Measurements from ENCODE around the gene DGKH. TPM values are rescaled to one million over a fixed set of nuclear protein-coding genes. Genes with fewer than 3 reads are reported as not detected.

Gene DGKH
- polyA plus RNA-seq, 1 donor from 2014 or later: 3.5 TPM

DNA sequence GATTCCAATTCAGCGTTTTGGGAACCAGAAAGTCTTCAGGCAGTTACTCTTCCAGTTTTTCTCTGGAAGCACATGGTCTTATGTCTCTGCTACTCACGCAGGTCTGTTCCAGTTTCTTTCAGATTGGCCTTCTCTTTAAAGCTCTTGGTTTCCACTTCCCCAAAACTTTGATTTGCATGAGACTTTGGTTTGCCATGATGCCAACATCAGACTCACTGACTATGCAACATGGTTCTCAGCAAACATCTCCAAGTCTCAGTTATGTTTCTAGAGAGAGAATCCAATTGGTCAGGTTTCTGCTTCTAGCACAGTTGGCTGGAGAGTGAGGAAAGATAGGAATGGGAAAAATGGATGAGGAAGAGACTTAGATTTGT is 226.6 kb downstream of the DGKH start:
- no peaks in the 10 kb centered on the region for H3K27me3 ChIP-seq (ENCODE audit: insufficient read depth, low read depth, low read length)
- no peak overlapping the region for H3K4me2 ChIP-seq (ENCODE audit: low read length)
- no peak overlapping the region for H3K4me3 ChIP-seq (ENCODE audit: low read length)
- no peaks in the 10 kb centered on the region for H3F3A ChIP-seq (ENCODE audit: insufficient read depth, low read length, poor library complexity, severe bottlenecking)
- no peaks in the 10 kb centered on the region for H3K36me3 ChIP-seq (ENCODE audit: insufficient read depth, low read length)
- no peak overlapping the region for H3K9ac ChIP-seq (ENCODE audit: low read length)
- no peak overlapping the region for H2AFZ ChIP-seq (ENCODE audit: low read depth, low read length)
- H4K20me1 ChIP-seq (ENCODE audit: insufficient read depth): no peaks in the 10 kb centered on the region
- no peaks in the 10 kb centered on the region for H3K9me2 ChIP-seq (ENCODE audit: insufficient read depth, low read length)
- H3K27ac ChIP-seq (ENCODE audit: low read length): no peak overlapping the region
- no peaks in the 10 kb centered on the region for H3K9me3 ChIP-seq (ENCODE audit: low read length)
- TF ChIP-seq TAF1 (IDR thresholded peaks at IDR 0.05; ENCODE audit: low read depth): no peak
- no peak for TF ChIP-seq POLR2AphosphoS5 (IDR thresholded peaks at IDR 0.05)
- TF ChIP-seq SMC3 (conservative IDR thresholded peaks at IDR 0.05; ENCODE audit: poor library complexity): no peak
- TF ChIP-seq, protein P1, sequence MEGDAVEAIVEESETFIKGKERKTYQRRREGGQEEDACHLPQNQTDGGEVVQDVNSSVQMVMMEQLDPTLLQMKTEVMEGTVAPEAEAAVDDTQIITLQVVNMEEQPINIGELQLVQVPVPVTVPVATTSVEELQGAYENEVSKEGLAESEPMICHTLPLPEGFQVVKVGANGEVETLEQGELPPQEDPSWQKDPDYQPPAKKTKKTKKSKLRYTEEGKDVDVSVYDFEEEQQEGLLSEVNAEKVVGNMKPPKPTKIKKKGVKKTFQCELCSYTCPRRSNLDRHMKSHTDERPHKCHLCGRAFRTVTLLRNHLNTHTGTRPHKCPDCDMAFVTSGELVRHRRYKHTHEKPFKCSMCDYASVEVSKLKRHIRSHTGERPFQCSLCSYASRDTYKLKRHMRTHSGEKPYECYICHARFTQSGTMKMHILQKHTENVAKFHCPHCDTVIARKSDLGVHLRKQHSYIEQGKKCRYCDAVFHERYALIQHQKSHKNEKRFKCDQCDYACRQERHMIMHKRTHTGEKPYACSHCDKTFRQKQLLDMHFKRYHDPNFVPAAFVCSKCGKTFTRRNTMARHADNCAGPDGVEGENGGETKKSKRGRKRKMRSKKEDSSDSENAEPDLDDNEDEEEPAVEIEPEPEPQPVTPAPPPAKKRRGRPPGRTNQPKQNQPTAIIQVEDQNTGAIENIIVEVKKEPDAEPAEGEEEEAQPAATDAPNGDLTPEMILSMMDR (IDR thresholded peaks at IDR 0.05; ENCODE audit: poor library complexity, severe bottlenecking): no peak
- no peak for TF ChIP-seq MXI1 (conservative IDR thresholded peaks at IDR 0.05; ENCODE audit: poor library complexity, severe bottlenecking)
- TF ChIP-seq EP300 (conservative IDR thresholded peaks at IDR 0.05; ENCODE audit: poor library complexity, severe bottlenecking): no peak
- TF ChIP-seq, protein P2, sequence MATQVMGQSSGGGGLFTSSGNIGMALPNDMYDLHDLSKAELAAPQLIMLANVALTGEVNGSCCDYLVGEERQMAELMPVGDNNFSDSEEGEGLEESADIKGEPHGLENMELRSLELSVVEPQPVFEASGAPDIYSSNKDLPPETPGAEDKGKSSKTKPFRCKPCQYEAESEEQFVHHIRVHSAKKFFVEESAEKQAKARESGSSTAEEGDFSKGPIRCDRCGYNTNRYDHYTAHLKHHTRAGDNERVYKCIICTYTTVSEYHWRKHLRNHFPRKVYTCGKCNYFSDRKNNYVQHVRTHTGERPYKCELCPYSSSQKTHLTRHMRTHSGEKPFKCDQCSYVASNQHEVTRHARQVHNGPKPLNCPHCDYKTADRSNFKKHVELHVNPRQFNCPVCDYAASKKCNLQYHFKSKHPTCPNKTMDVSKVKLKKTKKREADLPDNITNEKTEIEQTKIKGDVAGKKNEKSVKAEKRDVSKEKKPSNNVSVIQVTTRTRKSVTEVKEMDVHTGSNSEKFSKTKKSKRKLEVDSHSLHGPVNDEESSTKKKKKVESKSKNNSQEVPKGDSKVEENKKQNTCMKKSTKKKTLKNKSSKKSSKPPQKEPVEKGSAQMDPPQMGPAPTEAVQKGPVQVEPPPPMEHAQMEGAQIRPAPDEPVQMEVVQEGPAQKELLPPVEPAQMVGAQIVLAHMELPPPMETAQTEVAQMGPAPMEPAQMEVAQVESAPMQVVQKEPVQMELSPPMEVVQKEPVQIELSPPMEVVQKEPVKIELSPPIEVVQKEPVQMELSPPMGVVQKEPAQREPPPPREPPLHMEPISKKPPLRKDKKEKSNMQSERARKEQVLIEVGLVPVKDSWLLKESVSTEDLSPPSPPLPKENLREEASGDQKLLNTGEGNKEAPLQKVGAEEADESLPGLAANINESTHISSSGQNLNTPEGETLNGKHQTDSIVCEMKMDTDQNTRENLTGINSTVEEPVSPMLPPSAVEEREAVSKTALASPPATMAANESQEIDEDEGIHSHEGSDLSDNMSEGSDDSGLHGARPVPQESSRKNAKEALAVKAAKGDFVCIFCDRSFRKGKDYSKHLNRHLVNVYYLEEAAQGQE (IDR thresholded peaks at IDR 0.05; ENCODE audit: borderline replicate concordance): no peak
- no peak for TF ChIP-seq EZH2 (IDR thresholded peaks at IDR 0.05; ENCODE audit: borderline replicate concordance, insufficient read depth, low read length, poor library complexity, severe bottlenecking)
- peaks cover 55% of the 10 kb centered on the region for H3K79me2 ChIP-seq (replicated peaks; ENCODE audit: insufficient read depth, low read length)

GRCh38 chr13:42275506-42275905 is 227.1 kb downstream of the DGKH start:
- TF ChIP-seq RAD21 (conservative IDR thresholded peaks at IDR 0.05) (no peak), EP300 (conservative IDR thresholded peaks at IDR 0.05; ENCODE audit: poor library complexity, severe bottlenecking) (no peak), TAF1 (IDR thresholded peaks at IDR 0.05; ENCODE audit: low read depth) (no peak), MXI1 (conservative IDR thresholded peaks at IDR 0.05; ENCODE audit: poor library complexity, severe bottlenecking) (no peak), EZH2 (IDR thresholded peaks at IDR 0.05; ENCODE audit: borderline replicate concordance, insufficient read depth, low read length, poor library complexity, severe bottlenecking) (no peak), POLR2AphosphoS5 (IDR thresholded peaks at IDR 0.05) (no peak), SMC3 (conservative IDR thresholded peaks at IDR 0.05; ENCODE audit: poor library complexity) (no peak)
- TF ChIP-seq, protein P1 (IDR thresholded peaks at IDR 0.05; ENCODE audit: poor library complexity, severe bottlenecking): no peak
- TF ChIP-seq, protein P2 (IDR thresholded peaks at IDR 0.05; ENCODE audit: borderline replicate concordance): no peak
- H3K27ac ChIP-seq (ENCODE audit: low read length): no peak overlapping the region

More at GRCh38 chr13:42275506-42275905, 227.1 kb downstream of the DGKH start:
- H3K4me3 ChIP-seq (ENCODE audit: low read length): no peak overlapping the region
- no peaks in the 10 kb centered on the region for H3K9me2 ChIP-seq (ENCODE audit: insufficient read depth, low read length)
- no peaks in the 10 kb centered on the region for H4K20me1 ChIP-seq (ENCODE audit: insufficient read depth)
- H3K9ac ChIP-seq (ENCODE audit: low read length): no peak overlapping the region
- no peak overlapping the region for H2AFZ ChIP-seq (ENCODE audit: low read depth, low read length)
- H3K9me3 ChIP-seq (ENCODE audit: low read length): no peaks in the 10 kb centered on the region
- H3K27me3 ChIP-seq (ENCODE audit: insufficient read depth, low read depth, low read length): no peaks in the 10 kb centered on the region
- peaks cover 56% of the 10 kb centered on the region for H3K79me2 ChIP-seq (replicated peaks; ENCODE audit: insufficient read depth, low read length)
- no peaks in the 10 kb centered on the region for H3F3A ChIP-seq (ENCODE audit: insufficient read depth, low read length, poor library complexity, severe bottlenecking)
- H3K36me3 ChIP-seq (ENCODE audit: insufficient read depth, low read length): no peaks in the 10 kb centered on the region
- no peak overlapping the region for H3K4me2 ChIP-seq (ENCODE audit: low read length)

All from neural cell (in vitro differentiated cells).